GM19099 (cell line): ENCODE results near the gene CLBA1.

Experiments
- POLR2A ChIP-seq: IDR thresholded peaks from 3 replicates; pipeline ENCODE4 v1.6.1; 2011; ENCODE audit warnings: low read depth; ENCODE audit not compliant: insufficient read length; ENCODE audit errors: extremely low read depth

CLBA1 gene

GRCh38 chr14:104969741-104970230 is 15.8 kb upstream of the CLBA1 start:
- TF ChIP-seq POLR2A: no peak

- no peak for TF ChIP-seq POLR2A
These were observed 15.1 kb upstream of the CLBA1 start for GRCh38 chr14:104970231-104971068.

- TF ChIP-seq POLR2A: no peak
These were observed 13.9 kb upstream of the CLBA1 start for GRCh38 chr14:104971447-104972240.

- no peak for TF ChIP-seq POLR2A
These were observed 13.1 kb upstream of the CLBA1 start for GRCh38 chr14:104972301-104973134.

GRCh38 chr14:104973135-104973384 is 12.5 kb upstream of the CLBA1 start:
- TF ChIP-seq POLR2A: no peak

GRCh38 chr14:104973385-104974145 is 12.0 kb upstream of the CLBA1 start:
- TF ChIP-seq POLR2A: no peak

- no peak for TF ChIP-seq POLR2A
These were observed 11.4 kb upstream of the CLBA1 start for GRCh38 chr14:104974146-104974541.

- no peak for TF ChIP-seq POLR2A
These were observed 10.8 kb upstream of the CLBA1 start for GRCh38 chr14:104974665-104975390.

- TF ChIP-seq POLR2A: no peak
These were observed 9.9 kb upstream of the CLBA1 start for GRCh38 chr14:104975481-104976197.

- no peak for TF ChIP-seq POLR2A
These were observed 9.2 kb upstream of the CLBA1 start for GRCh38 chr14:104976198-104977007.

GRCh38 chr14:104977008-104977680 is 8.4 kb upstream of the CLBA1 start:
- TF ChIP-seq POLR2A: no peak

- TF ChIP-seq POLR2A: no peak
These were observed 7.6 kb upstream of the CLBA1 start, which contains the start of gene AHNAK2 for GRCh38 chr14:104977681-104978653. AHNAK2 (minus strand) TSS chr14:104978374; CDS start chr14:104978237, 137 bp downstream.
